Adrenal gland (tissue), 12 donors: ENCODE data around the gene CDYL. TPM values are rescaled to one million over a fixed set of nuclear protein-coding genes. Genes with fewer than 3 reads are reported as not detected.
A peak's percentile ranks its signal among the peaks of the same experiment; 100 is the strongest.

Source experiments
- DNase-seq, 7 donors: peaks; one replicate each; pipeline ENCODE4 v3.0.0-alpha.2; 2019 to 2020
- H3K27ac ChIP-seq, 5 donors: fragments of 200-600 bp; sonication (generic) in 4 of 5; 1 replicate in 3 of 5; 2 replicates in 2 of 5; pipeline versions ENCODE4 v1.5.1 to v1.8.0; 2016 to 2020; ENCODE audit warnings: mild to moderate bottlenecking in 1 of 5
- H3K27me3 ChIP-seq: fragments of 200-600 bp; 2 replicates; pipeline ENCODE4 v1.8.0; 2021
- H3K36me3 ChIP-seq, 2 donors: fragments of 200-600 bp; replicated peaks in 1 of 2; 1 replicate in 1 of 2; 2 replicates in 1 of 2; pipeline versions ENCODE4 v1.5.1 to v1.8.0; 2018 to 2022
- H3K4me1 ChIP-seq, 2 donors: fragments of 200-600 bp; replicated peaks in 1 of 2; 1 replicate in 1 of 2; 2 replicates in 1 of 2; pipeline versions ENCODE4 v1.5.1 to v1.8.0; 2018 to 2021
- H3K4me3 ChIP-seq, 4 donors: fragments of 200-600 bp; sonication (generic) in 3 of 4; one replicate each; pipeline ENCODE4 v1.5.1; 2016 to 2018
- H3K9me3 ChIP-seq, 3 donors: fragments of 200-600 bp; sonication (generic) in 1 of 3; replicated peaks in 1 of 3; 1 replicate in 2 of 3; 2 replicates in 1 of 3; pipeline versions ENCODE4 v1.5.1 to v1.8.0; 2016 to 2021
- POLR2A ChIP-seq, 2 donors: fragments of 450-650 bp; IDR thresholded peaks; one replicate each; pipeline ENCODE4 v1.6.1; 2017; ENCODE audit warnings: antibody characterized with exemption in 2 of 2, mild to moderate bottlenecking in 2 of 2, moderate library complexity in 1 of 2
- WGBS, 4 donors: extraction: QIAGEN DNeasy Blood & Tissue Kit in 2 of 4; methylation state at CpG; one replicate each; pipeline versions ENCODE4 v1.1.5 to v1.1.7; 2013 to 2017; 5-methylcytosine and 5-hydroxymethylcytosine counted together
- intact Hi-C, 2 donors: fragments of 100-400 bp; cut with DNase I; formaldehyde crosslinking; loops; one replicate each; pipeline versions ENCODE4 v1.14.1 to v1.15.0; 2022 to 2023
- polyA plus RNA-seq, 3 donors: library from polyadenylated mRNA; stranded (reverse); fragments of 200-250 nt in 2 of 3; fragments of 350-450 nt in 1 of 3; fragmentation: Illumina TruSeq in 1 of 3; extraction: RNeasy Lipid Tissue Mini Kit (QIAGEN cat#74804) in 1 of 3; gene quantifications; one replicate each; pipeline ENCODE4 v1.2.3, GENCODE V29; 2013 to 2014
- total RNA-seq, 9 donors: library from RNA; depleted of rRNA in 4 of 9; stranded (reverse); fragments of >200 nt in 4 of 9; fragments of 120-200 nt in 1 of 9; fragmentation: NEBNext Ultra II Directional in 1 of 9; extraction: Animal tissue kit (Norgen Biotek cat#: 25700) in 1 of 9; gene quantifications; one replicate each; pipeline versions ENCODE4 v1.1.0 to v1.2.4, GENCODE V29; 2013 to 2023
- TF ChIP-seq, protein P1 (sequence below), 6 experiments: fragments of 450-650 bp in 4 of 6; fragments of 200-600 bp in 2 of 6; sonication (generic) in 1 of 6; IDR thresholded peaks; 1 replicate in 5 of 6; 2 replicates in 1 of 6; pipeline versions ENCODE4 v1.5.1 to v1.8.0; 2016 to 2021; ENCODE audit warnings: antibody characterized with exemption in 6 of 6, mild to moderate bottlenecking in 2 of 6, moderate library complexity in 1 of 6
- donor health status: healthy with polysubstance abuse.
- donor health status: Bipolar disorder and iron deficiency.
- donor health status: DM: yes; HTN: yes; CAD: no.
- donor health status: DM: no; HTN: no; CAD: no.
- donor health status: DM: no; HTN: no; CAD: no.
- donor health status: DM: yes; HTN: yes; CAD: no.

Gene CDYL
- total and polyA plus RNA-seq, 12 donors = 3.3 to 47.1 (median 24.8) TPM

DNA sequence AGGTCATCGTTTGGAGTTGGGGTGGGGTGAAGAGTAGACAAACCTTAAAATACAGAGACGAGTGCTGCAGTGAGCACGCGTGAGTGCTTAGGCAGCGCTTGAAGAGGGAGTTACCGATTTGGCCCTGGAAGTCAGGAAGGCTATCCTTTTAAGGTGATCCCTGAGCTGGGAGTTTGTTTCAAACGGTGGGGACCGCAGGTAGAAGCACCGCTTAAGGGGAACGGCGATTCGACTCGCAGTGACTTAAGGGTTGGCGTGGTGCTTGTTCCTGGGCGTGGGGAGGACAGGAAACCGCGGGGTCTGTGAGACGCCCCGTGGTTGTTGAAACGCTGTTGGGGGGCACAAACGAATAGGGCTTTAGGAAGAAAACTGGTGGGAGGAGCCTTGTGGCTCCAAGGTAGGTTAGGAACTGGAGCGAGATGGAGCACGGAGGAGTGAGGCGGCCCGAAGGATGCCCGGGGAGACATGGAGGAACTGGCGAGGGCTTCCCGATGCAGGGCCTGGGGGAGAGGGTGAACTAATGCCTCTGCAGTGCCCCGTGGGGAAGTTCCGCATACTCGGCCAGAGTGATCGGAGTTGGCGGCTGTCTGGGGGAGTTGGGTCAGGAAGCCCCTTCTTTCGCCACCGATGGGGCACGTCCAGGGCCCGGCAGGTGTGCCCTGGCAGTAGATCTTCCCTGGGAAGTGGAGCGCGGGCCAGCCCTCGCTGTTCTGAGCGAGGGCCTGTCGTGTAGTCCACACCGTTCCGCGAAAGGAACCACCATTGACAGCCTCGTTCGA lies 1.3 kb upstream of the CDYL start:
- peak overlapping the region in 1 of 4 donors; percentile 90 for H3K4me3 ChIP-seq
- intact Hi-C loops = loop anchor here in 1 of 2 donors (10.0 kb wide), 1 partner anchor 250 kb away; no protein-coding TSS in a partner anchor
- peak overlapping the region in 2 of 5 donors; percentile 52 to 95 for H3K27ac ChIP-seq
- DNase-seq = peak in 3 of 7 donors; percentile 27 to 57 (median 35)
- no peaks in the 10 kb centered on the region for H3K36me3 ChIP-seq
- 4 to 18% (median 5%) methylated on average over 33 to 47 of the region's 47 CpGs for WGBS, 4 donors
- H3K27me3 ChIP-seq = no peaks in the 10 kb centered on the region
- no peaks in the 10 kb centered on the region for H3K9me3 ChIP-seq
- peaks cover 0 to 16% of the 10 kb centered on the region in 2 donors for H3K4me1 ChIP-seq
- TF ChIP-seq, protein P1, sequence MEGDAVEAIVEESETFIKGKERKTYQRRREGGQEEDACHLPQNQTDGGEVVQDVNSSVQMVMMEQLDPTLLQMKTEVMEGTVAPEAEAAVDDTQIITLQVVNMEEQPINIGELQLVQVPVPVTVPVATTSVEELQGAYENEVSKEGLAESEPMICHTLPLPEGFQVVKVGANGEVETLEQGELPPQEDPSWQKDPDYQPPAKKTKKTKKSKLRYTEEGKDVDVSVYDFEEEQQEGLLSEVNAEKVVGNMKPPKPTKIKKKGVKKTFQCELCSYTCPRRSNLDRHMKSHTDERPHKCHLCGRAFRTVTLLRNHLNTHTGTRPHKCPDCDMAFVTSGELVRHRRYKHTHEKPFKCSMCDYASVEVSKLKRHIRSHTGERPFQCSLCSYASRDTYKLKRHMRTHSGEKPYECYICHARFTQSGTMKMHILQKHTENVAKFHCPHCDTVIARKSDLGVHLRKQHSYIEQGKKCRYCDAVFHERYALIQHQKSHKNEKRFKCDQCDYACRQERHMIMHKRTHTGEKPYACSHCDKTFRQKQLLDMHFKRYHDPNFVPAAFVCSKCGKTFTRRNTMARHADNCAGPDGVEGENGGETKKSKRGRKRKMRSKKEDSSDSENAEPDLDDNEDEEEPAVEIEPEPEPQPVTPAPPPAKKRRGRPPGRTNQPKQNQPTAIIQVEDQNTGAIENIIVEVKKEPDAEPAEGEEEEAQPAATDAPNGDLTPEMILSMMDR (IDR thresholded peaks at IDR 0.05) = no peak
- no peak for TF ChIP-seq POLR2A (IDR thresholded peaks at IDR 0.05)

DNA sequence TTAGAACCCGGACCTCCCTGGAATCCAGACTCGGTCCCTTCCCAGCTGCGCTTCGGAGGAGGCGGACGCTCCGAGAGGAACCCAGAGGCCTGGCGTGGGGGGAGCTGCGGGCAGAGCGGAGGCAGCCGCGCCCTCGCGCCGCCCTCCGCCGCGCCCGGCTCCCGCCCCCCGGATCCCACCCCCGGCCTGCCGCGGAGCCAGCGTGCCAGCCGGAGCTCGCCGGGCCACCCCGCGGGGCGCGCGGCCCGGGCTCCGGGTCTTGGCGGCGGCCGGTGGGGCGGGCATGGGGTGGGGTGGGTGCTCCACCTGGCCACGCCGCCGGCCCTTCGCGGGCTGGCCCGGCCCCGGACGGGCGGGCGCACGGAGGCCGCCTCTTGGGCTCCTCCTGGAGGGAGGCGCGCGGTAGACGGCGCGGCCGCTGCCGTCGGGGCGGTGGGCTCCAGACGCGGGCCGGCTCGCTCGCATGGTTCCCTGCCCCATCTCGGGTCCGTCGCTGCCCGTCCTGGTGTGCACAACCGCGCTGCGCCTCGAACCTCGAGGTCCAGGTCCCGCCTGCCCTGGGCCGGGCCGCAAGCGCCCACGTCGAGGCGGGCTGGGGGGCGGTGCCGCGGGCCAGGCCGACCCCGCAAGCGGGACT lies 592 bp upstream of the CDYL start:
- 0 to 1% (median 0%) methylated on average over 7 to 88 of the region's 88 CpGs for WGBS, 4 donors
- intact Hi-C loops = loop anchor here in 1 of 2 donors (10.0 kb wide), 1 partner anchor 249 kb away; no protein-coding TSS in a partner anchor

DNA sequence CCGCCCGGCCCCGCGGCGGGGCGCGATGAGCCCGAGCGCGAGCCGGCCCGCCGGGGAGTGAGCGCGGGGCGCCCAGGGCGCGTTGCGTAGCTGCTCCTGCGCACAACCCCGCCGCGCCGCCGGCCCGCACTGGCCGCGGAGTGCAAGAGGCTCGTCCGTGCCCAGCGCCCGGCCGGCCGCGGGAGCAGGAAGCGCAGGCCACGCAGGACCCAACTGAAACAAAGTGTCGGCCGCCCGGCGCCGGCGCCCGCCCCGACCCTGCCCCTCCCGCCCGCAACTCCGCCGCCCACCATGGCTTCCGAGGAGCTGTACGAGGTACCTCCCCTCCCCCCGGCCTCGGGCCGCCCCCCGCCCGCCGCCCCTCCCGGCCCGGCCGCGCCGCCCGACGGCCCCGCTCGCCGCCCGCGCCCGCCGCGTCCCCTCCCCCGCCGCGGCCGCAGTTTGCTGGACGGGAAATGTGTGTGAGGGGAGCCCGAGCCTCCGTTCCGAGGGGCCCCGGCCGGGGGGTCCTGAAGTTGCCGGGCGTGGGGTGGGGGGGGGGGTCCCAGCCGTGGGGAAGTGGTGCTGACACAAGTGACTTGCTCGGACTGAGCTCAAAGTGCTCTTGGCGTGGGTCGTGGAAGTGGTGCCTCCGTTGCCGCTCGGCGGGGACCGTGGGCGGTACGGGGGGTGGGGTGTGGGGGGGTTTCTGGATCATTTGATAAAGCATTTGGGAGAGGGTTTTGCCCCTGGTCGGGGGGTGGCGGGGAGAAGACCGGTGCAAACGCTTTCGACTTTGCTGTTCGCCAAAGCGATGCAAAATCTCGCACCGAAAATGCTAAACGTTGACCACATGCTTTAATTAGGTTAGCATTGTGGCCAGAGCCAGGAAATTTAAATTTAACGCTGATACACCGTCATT lies 539 bp downstream of the CDYL start:
- peak overlapping the region in 2 of 5 donors; percentile 60 to 95 for H3K27ac ChIP-seq
- intact Hi-C loops = loop anchor here in 1 of 2 donors (10.0 kb wide), 1 partner anchor 248 kb away; no protein-coding TSS in a partner anchor

More for the DNA sequence above, 592 bp upstream of the CDYL start:
- H3K27ac ChIP-seq = peak overlapping the region in 3 of 5 donors; percentile 65 to 95 (median 66)
- peaks cover 0 to 18% of the 10 kb centered on the region in 2 donors for H3K4me1 ChIP-seq
- no peaks in the 10 kb centered on the region for H3K36me3 ChIP-seq
- H3K4me3 ChIP-seq = peak overlapping the region in 2 of 4 donors; percentile 28 to 90
- no peaks in the 10 kb centered on the region for H3K27me3 ChIP-seq
- H3K9me3 ChIP-seq = no peaks in the 10 kb centered on the region
- TF ChIP-seq POLR2A (IDR thresholded peaks at IDR 0.05) = no peak
- TF ChIP-seq, protein P1 (IDR thresholded peaks at IDR 0.05) = peak in 3 of 6 experiments; percentile 17 to 45 (median 35)
- DNase-seq = peak; percentile 64 to 81 (median 72)

More for the DNA sequence above, 539 bp downstream of the CDYL start:
- no peaks in the 10 kb centered on the region for H3K36me3 ChIP-seq
- H3K4me3 ChIP-seq = peak overlapping the region in 2 of 4 donors; percentile 38 to 90
- peak in 5 of 7 donors; percentile 29 to 68 (median 39) for DNase-seq
- H3K9me3 ChIP-seq = no peaks in the 10 kb centered on the region
- H3K27me3 ChIP-seq = no peaks in the 10 kb centered on the region
- peaks cover 0 to 25% of the 10 kb centered on the region in 2 donors for H3K4me1 ChIP-seq
- WGBS, 4 donors = 0 to 1% (median 0%) methylated on average over 12 to 105 of the region's 107 CpGs
- TF ChIP-seq, protein P1 (IDR thresholded peaks at IDR 0.05) = no peak
- peak in 1 of 2 donors; percentile 36 for TF ChIP-seq POLR2A (IDR thresholded peaks at IDR 0.05)
